HEK293 (cell line): Measurements from ENCODE around the gene TAF8.
A peak's percentile ranks its signal among the peaks of the same experiment; 100 is the strongest.

ENCODE experiments used
- CTCF ChIA-PET: fragments of 350-600 bp; formaldehyde crosslinking; extraction: SDS; loops from one replicate; lab custom pipeline; 2021; ENCODE audit warnings: antibody characterized with exemption; lab: Yijun Ruan, JAX
- POLR2A ChIA-PET: fragments of 300-600 bp; formaldehyde crosslinking; extraction: SDS; loops from one replicate; lab custom pipeline; 2020; ENCODE audit warnings: antibody characterized with exemption, inconsistent platforms; lab: Yijun Ruan, JAX
- H3K27ac ChIP-seq: fragments of 200-500 bp; sonication (Bioruptor generic); 2 replicates; pipeline ENCODE4 v1.5.1; 2014; ENCODE audit warnings: low read depth, low read length, control low read depth, inconsistent platforms; ENCODE audit errors: extremely low read depth
- H3K36me3 ChIP-seq, 2 experiments: fragments of 200-500 bp in 1 of 2; sonication (Bioruptor generic) in 1 of 2; 1 replicate in 1 of 2; 2 replicates in 1 of 2; pipeline ENCODE4 v1.5.1; 2014 to 2017; ENCODE audit warnings: inconsistent platforms in 2 of 2, low read length in 2 of 2; ENCODE audit not compliant: control insufficient read depth in 2 of 2, insufficient read depth in 1 of 2
- H3K4me1 ChIP-seq: fragments of 200-500 bp; sonication (Bioruptor generic); 2 replicates; pipeline ENCODE4 v1.5.1; 2014; ENCODE audit warnings: mild to moderate bottlenecking, low read length, inconsistent platforms; ENCODE audit not compliant: control insufficient read depth, insufficient read depth
- H3K4me3 ChIP-seq: 2 replicates; pipeline ENCODE4 v1.5.1; 2011; ENCODE audit warnings: low read depth, mild to moderate bottlenecking, control low read depth, low read length, moderate library complexity
- H3K9me3 ChIP-seq: fragments of 200-500 bp; sonication (Bioruptor generic); 2 replicates; pipeline ENCODE4 v1.5.1; 2014; ENCODE audit warnings: low read depth, low read length, inconsistent platforms; ENCODE audit not compliant: control insufficient read depth, insufficient read depth
- BCL11B ChIP-seq: fragments of 450-650 bp; formaldehyde crosslinking; IDR thresholded peaks from 2 replicates; pipeline ENCODE4 v1.5.1; 2016; ENCODE audit warnings: low read depth, missing biosample characterization, missing genetic modification characterization
- EGR2 ChIP-seq: fragments of 450-650 bp; formaldehyde crosslinking; IDR thresholded peaks from 2 replicates; pipeline ENCODE4 v1.5.1; 2016; ENCODE audit warnings: low read depth, missing biosample characterization, missing genetic modification characterization
- KLF10 ChIP-seq: fragments of 450-650 bp; IDR thresholded peaks from 2 replicates; pipeline ENCODE4 v1.5.1; 2018; ENCODE audit warnings: missing biosample characterization, mild to moderate bottlenecking, missing genetic modification characterization
- KLF9 ChIP-seq: fragments of 450-650 bp; formaldehyde crosslinking; IDR thresholded peaks from 2 replicates; pipeline ENCODE4 v1.5.1; 2016; ENCODE audit warnings: missing biosample characterization, missing genetic modification characterization, low read depth
- OSR2 ChIP-seq: fragments of 450-650 bp; formaldehyde crosslinking; IDR thresholded peaks from 2 replicates; pipeline ENCODE4 v1.5.1; 2016; ENCODE audit warnings: missing biosample characterization, missing genetic modification characterization
- PATZ1 ChIP-seq: fragments of 450-650 bp; formaldehyde crosslinking; IDR thresholded peaks from 2 replicates; pipeline ENCODE4 v1.5.1; 2016; ENCODE audit warnings: missing biosample characterization, missing genetic modification characterization
- PRDM10 ChIP-seq: fragments of 450-650 bp; formaldehyde crosslinking; IDR thresholded peaks from 2 replicates; pipeline ENCODE4 v1.5.1; 2016; ENCODE audit warnings: missing biosample characterization, missing genetic modification characterization
- WT1 ChIP-seq: fragments of 450-650 bp; formaldehyde crosslinking; IDR thresholded peaks from 2 replicates; pipeline ENCODE4 v1.5.1; 2016; ENCODE audit warnings: missing biosample characterization, missing genetic modification characterization
- YY1 ChIP-seq: fragments of 450-650 bp; formaldehyde crosslinking; IDR thresholded peaks from 2 replicates; pipeline ENCODE4 v1.5.1; 2018; ENCODE audit warnings: missing biosample characterization, missing genetic modification characterization
- ZBTB20 ChIP-seq: fragments of 450-650 bp; formaldehyde crosslinking; IDR thresholded peaks from 2 replicates; pipeline ENCODE4 v1.5.1; 2016; ENCODE audit warnings: missing biosample characterization, missing genetic modification characterization
- ZEB2 ChIP-seq: fragments of 450-650 bp; formaldehyde crosslinking; IDR thresholded peaks from 2 replicates; pipeline ENCODE4 v1.5.1; 2016; ENCODE audit warnings: missing biosample characterization, missing genetic modification characterization
- ZIC2 ChIP-seq: fragments of 450-650 bp; formaldehyde crosslinking; IDR thresholded peaks from 2 replicates; pipeline ENCODE4 v1.5.1; 2016; ENCODE audit warnings: missing biosample characterization, missing genetic modification characterization
- ZNF24 ChIP-seq: fragments of 450-650 bp; formaldehyde crosslinking; IDR thresholded peaks from 2 replicates; pipeline ENCODE4 v1.5.1; 2016; ENCODE audit warnings: missing biosample characterization, missing genetic modification characterization
- ZNF311 ChIP-seq: fragments of 450-650 bp; formaldehyde crosslinking; IDR thresholded peaks from 2 replicates; pipeline ENCODE4 v1.5.1; 2017; ENCODE audit warnings: missing biosample characterization, missing genetic modification characterization, borderline replicate concordance
- ZNF335 ChIP-seq: fragments of 450-650 bp; formaldehyde crosslinking; conservative IDR thresholded peaks from 2 replicates; pipeline ENCODE4 v1.5.1; 2016; ENCODE audit warnings: missing biosample characterization, missing genetic modification characterization
- ZNF391 ChIP-seq: fragments of 450-650 bp; formaldehyde crosslinking; IDR thresholded peaks from 2 replicates; pipeline ENCODE4 v1.5.1; 2016; ENCODE audit warnings: low read depth, missing biosample characterization, missing genetic modification characterization, borderline replicate concordance
- ZNF600 ChIP-seq: fragments of 450-650 bp; formaldehyde crosslinking; IDR thresholded peaks from 2 replicates; pipeline ENCODE4 v1.5.1; 2016; ENCODE audit warnings: missing biosample characterization, missing genetic modification characterization
- ZNF629 ChIP-seq: fragments of 450-650 bp; formaldehyde crosslinking; IDR thresholded peaks from 2 replicates; pipeline ENCODE4 v1.5.1; 2017; ENCODE audit warnings: missing biosample characterization, missing genetic modification characterization
- ZNF660 ChIP-seq: fragments of 450-650 bp; IDR thresholded peaks from 2 replicates; pipeline ENCODE4 v1.5.1; 2018; ENCODE audit warnings: missing biosample characterization, mild to moderate bottlenecking, missing genetic modification characterization
- ZNF664 ChIP-seq: fragments of 450-650 bp; formaldehyde crosslinking; IDR thresholded peaks from 2 replicates; pipeline ENCODE4 v1.5.1; 2016; ENCODE audit warnings: missing biosample characterization, missing genetic modification characterization
- ZNF670 ChIP-seq: fragments of 450-650 bp; formaldehyde crosslinking; IDR thresholded peaks from 2 replicates; pipeline ENCODE4 v1.5.1; 2016; ENCODE audit warnings: missing biosample characterization, missing genetic modification characterization, low read depth
- ZNF692 ChIP-seq: fragments of 450-650 bp; formaldehyde crosslinking; IDR thresholded peaks from 2 replicates; pipeline ENCODE4 v1.5.1; 2016; ENCODE audit warnings: missing biosample characterization, missing genetic modification characterization
- ZNF792 ChIP-seq: fragments of 450-650 bp; formaldehyde crosslinking; IDR thresholded peaks from 2 replicates; pipeline ENCODE4 v1.5.1; 2016; ENCODE audit warnings: missing biosample characterization, missing genetic modification characterization
- ZNF843 ChIP-seq: fragments of 450-650 bp; formaldehyde crosslinking; IDR thresholded peaks from 2 replicates; pipeline ENCODE4 v1.5.1; 2016; ENCODE audit warnings: missing biosample characterization, missing genetic modification characterization
- ZSCAN4 ChIP-seq: fragments of 450-650 bp; formaldehyde crosslinking; IDR thresholded peaks from 2 replicates; pipeline ENCODE4 v1.5.1; 2017; ENCODE audit warnings: missing biosample characterization, missing genetic modification characterization

The TAF8 gene

GRCh38 chr6:42045538-42046460, 4.5 kb upstream of the TAF8 start (continued):
- TF ChIP-seq YY1 (tag by site-specific recombination) (no peak), ZNF391 (tag by site-specific recombination) (0 out of 2 replicates have a peak, but pooled peaks have one; percentile 43), PATZ1 (tag by site-specific recombination) (peak; percentile 95), KLF10 (tag by site-specific recombination) (peak; percentile 94), ZNF843 (peak; percentile 81; the same call in 1 of the 2 replicates), ZNF670 (tag by site-specific recombination) (no peak), ZIC2 (peak; percentile 62), OSR2 (tag by site-specific recombination) (peak; percentile 73), ZNF792 (tag by site-specific recombination) (no peak), ZNF311 (tag by site-specific recombination) (no peak), ZNF692 (tag by site-specific recombination) (no peak; the same call in 1 of the 2 replicates), BCL11B (0 out of 2 replicates have a peak, but pooled peaks have one; percentile 43), ZNF629 (peak; percentile 72; the same call in 1 of the 2 replicates), KLF9 (tag by site-specific recombination) (peak; percentile 34; the same call in 1 of the 2 replicates), ZNF335 (tag by site-specific recombination) (peak; percentile 72), ZNF600 (peak; percentile 56), ZBTB20 (tag by site-specific recombination) (peak; percentile 69; the same call in 1 of the 2 replicates), ZEB2 (tag by site-specific recombination) (peak; percentile 77; the same call in 1 of the 2 replicates), ZNF660 (peak; percentile 83), ZNF24 (tag by site-specific recombination) (0 out of 2 replicates have a peak, but pooled peaks have one; percentile 24), EGR2 (peak; percentile 61; the same call in 1 of the 2 replicates)

- H3K4me3 ChIP-seq, result no peak overlapping the region
- POLR2A ChIA-PET, result interaction anchor here (0.7 to 4.2 kb wide), 5 partner anchors 11 to 261 kb away, joined by 3 to 27 read pairs (median 5); partner anchors contain the start of genes BYSL, MED20 and TOMM6
- peaks cover 21% of the 10 kb centered on the region for H3K4me1 ChIP-seq
- H3K36me3 ChIP-seq, result peaks cover under 1 to 2% of the 10 kb centered on the region in 2 experiments; a peak in 2 of 3 replicates
- CTCF ChIA-PET, result interaction anchor here (0.5 to 10.0 kb wide), 15 partner anchors 16 to 678 kb away, joined by 3 to 192 read pairs (median 5); partner anchors contain the start of genes BYSL, CCND3, FRS3 and MED20
- no peaks in the 10 kb centered on the region for H3K9me3 ChIP-seq
- peak; percentile 52; the same call in 1 of the 2 replicates for TF ChIP-seq WT1 (tag by site-specific recombination)
- peak; percentile 62; the same call in 1 of the 2 replicates for TF ChIP-seq ZSCAN4 (tag by site-specific recombination)
- TF ChIP-seq ZNF664, result peak; percentile 94
- TF ChIP-seq PRDM10 (tag by site-specific recombination), result no peak
- H3K27ac ChIP-seq, result peak overlapping the region; percentile 39; the same call in 1 of the 2 replicates
These were observed 3.7 kb upstream of the TAF8 start for GRCh38 chr6:42046464-42047212.
